Trophoblast cell (in vitro differentiated cells and primary cell): ENCODE measurements around the gene DNMT3A.

Experiments used
- DNase-seq, 2 donors: peaks; one replicate each; pipeline ENCODE4 v3.0.0-alpha.2; 2016
- H2AFZ ChIP-seq: 2 replicates; pipeline ENCODE4 v1.6.1; 2013; ENCODE audit warnings: low read length, moderate library complexity, mild to moderate bottlenecking; ENCODE audit not compliant: insufficient read depth, poor library complexity
- H2AK5ac ChIP-seq: 2 replicates; pipeline ENCODE4 v1.6.1; 2013; ENCODE audit warnings: mild to moderate bottlenecking, low read length
- H2BK120ac ChIP-seq: 2 replicates; pipeline ENCODE4 v1.6.1; 2013; ENCODE audit warnings: low read length, mild to moderate bottlenecking, moderate library complexity; ENCODE audit not compliant: insufficient read depth, poor library complexity
- H2BK12ac ChIP-seq: 2 replicates; pipeline ENCODE4 v1.6.1; 2013; ENCODE audit warnings: mild to moderate bottlenecking, low read length, moderate library complexity
- H2BK5ac ChIP-seq: 2 replicates; pipeline ENCODE4 v1.6.1; 2013; ENCODE audit warnings: low read length, low read depth, moderate library complexity, mild to moderate bottlenecking; ENCODE audit not compliant: poor library complexity
- H3K14ac ChIP-seq: 2 replicates; pipeline ENCODE4 v1.6.1; 2013; ENCODE audit warnings: mild to moderate bottlenecking, low read length
- H3K18ac ChIP-seq: 2 replicates; pipeline ENCODE4 v1.6.1; 2013; ENCODE audit warnings: mild to moderate bottlenecking, low read length
- H3K23ac ChIP-seq: 2 replicates; pipeline ENCODE4 v1.6.1; 2013; ENCODE audit warnings: low read length
- H3K27ac ChIP-seq: 2 replicates; pipeline ENCODE4 v1.5.1; 2013; ENCODE audit warnings: low read depth, mild to moderate bottlenecking, inconsistent platforms, low read length, moderate library complexity
- H3K27me3 ChIP-seq: 2 replicates; pipeline ENCODE4 v1.6.1; 2013; ENCODE audit warnings: inconsistent platforms, mild to moderate bottlenecking, low read length, moderate library complexity; ENCODE audit not compliant: insufficient read depth
- H3K36me3 ChIP-seq, 2 experiments: 1 replicate in 1 of 2; 2 replicates in 1 of 2; pipeline ENCODE4 v1.6.1; 2013; ENCODE audit warnings: low read length in 2 of 2, mild to moderate bottlenecking in 2 of 2, moderate library complexity in 1 of 2; ENCODE audit not compliant: insufficient read depth in 2 of 2, control insufficient read depth in 1 of 2
- H3K4ac ChIP-seq: 2 replicates; pipeline ENCODE4 v1.6.1; 2013; ENCODE audit warnings: low read depth, mild to moderate bottlenecking, low read length, moderate library complexity
- H3K4me1 ChIP-seq, 2 experiments: 1 replicate in 1 of 2; 2 replicates in 1 of 2; pipeline ENCODE4 v1.6.1; 2013; ENCODE audit warnings: low read length in 2 of 2, mild to moderate bottlenecking in 2 of 2, moderate library complexity in 1 of 2; ENCODE audit not compliant: insufficient read depth in 2 of 2, control insufficient read depth in 1 of 2
- H3K4me2 ChIP-seq: 2 replicates; pipeline ENCODE4 v1.6.1; 2013; ENCODE audit warnings: inconsistent platforms, mild to moderate bottlenecking, low read length, moderate library complexity
- H3K4me3 ChIP-seq: 2 replicates; pipeline ENCODE4 v1.5.1; 2013; ENCODE audit warnings: mild to moderate bottlenecking, low read depth, low read length, inconsistent platforms
- H3K79me1 ChIP-seq: one replicate; pipeline ENCODE4 v1.6.1; 2013; ENCODE audit warnings: low read length
- H3K79me2 ChIP-seq: 2 replicates; pipeline ENCODE4 v1.6.1; 2013; ENCODE audit warnings: low read length, mild to moderate bottlenecking; ENCODE audit not compliant: control insufficient read depth, insufficient read depth, poor library complexity
- H3K9ac ChIP-seq: 2 replicates; pipeline ENCODE4 v1.6.1; 2013; ENCODE audit warnings: mild to moderate bottlenecking, low read length
- H3K9me3 ChIP-seq: 2 replicates; pipeline ENCODE4 v1.6.1; 2013; ENCODE audit warnings: low read depth, mild to moderate bottlenecking, control low read depth, inconsistent platforms, low read length; ENCODE audit not compliant: insufficient read depth
- H4K12ac ChIP-seq: 2 replicates; pipeline ENCODE4 v1.6.1; 2013; ENCODE audit warnings: low read depth, mild to moderate bottlenecking, low read length, moderate library complexity
- H4K8ac ChIP-seq: 2 replicates; pipeline ENCODE4 v1.6.1; 2013; ENCODE audit warnings: low read depth, mild to moderate bottlenecking, low read length, moderate library complexity
- H4K91ac ChIP-seq: one replicate; pipeline ENCODE4 v1.6.1; 2013; ENCODE audit warnings: low read depth, mild to moderate bottlenecking, low read length, moderate library complexity
- WGBS: extraction: QIAGEN DNeasy Blood & Tissue Kit; methylation state at CpG from one replicate; pipeline ENCODE4 v1.1.7; 2013; ENCODE audit warnings: missing lambda C conversion rate; ENCODE audit not compliant: insufficient read length, insufficient coverage; ENCODE audit errors: extremely low coverage; 5-methylcytosine and 5-hydroxymethylcytosine counted together

The DNMT3A gene

DNA sequence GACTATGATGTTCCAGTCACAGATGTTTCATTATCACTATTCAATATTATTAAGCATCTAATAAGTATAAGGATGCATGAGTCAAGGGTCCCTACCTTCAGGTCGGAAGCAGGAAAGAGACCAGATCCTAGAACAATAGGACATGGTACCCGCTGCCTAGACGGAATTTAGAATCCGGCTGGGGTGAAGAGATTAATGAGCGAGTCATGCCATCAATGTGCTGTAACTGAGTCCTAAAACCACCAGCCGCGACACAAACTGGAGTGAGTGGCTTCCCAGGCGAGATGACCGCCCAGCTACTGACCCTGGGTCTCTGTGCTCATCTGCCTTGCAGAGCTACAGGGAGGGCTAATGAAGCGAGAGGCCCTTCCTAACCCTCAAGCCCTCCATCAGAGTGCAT lies 73.6 kb downstream of the DNMT3A start:
- Histone ChIP-seq H3K36me3 (no peaks in the 10 kb centered on the region), H2BK120ac (no peak overlapping the region), H3K9ac (no peak overlapping the region), H3K18ac (no peak overlapping the region), H3K14ac (no peak overlapping the region), H4K91ac (no peak overlapping the region), H4K12ac (no peak overlapping the region), H2AFZ (no peak overlapping the region), H2BK12ac (no peak overlapping the region), H2BK5ac (no peak overlapping the region), H3K4me1 (peaks cover 12 to 15% of the 10 kb centered on the region in 2 experiments), H3K4me2 (no peak overlapping the region), H3K23ac (no peak overlapping the region), H3K27me3 (no peaks in the 10 kb centered on the region), H2AK5ac (no peak overlapping the region), H3K79me1 (no peaks in the 10 kb centered on the region), H3K4me3 (no peak overlapping the region), H4K8ac (no peak overlapping the region), H3K27ac (no peak overlapping the region), H3K79me2 (no peaks in the 10 kb centered on the region), H3K9me3 (no peaks in the 10 kb centered on the region), H3K4ac (no peak overlapping the region)
- no peak for DNase-seq
- WGBS = no CpG with 5 or more reads among the region's 10 CpGs

DNA sequence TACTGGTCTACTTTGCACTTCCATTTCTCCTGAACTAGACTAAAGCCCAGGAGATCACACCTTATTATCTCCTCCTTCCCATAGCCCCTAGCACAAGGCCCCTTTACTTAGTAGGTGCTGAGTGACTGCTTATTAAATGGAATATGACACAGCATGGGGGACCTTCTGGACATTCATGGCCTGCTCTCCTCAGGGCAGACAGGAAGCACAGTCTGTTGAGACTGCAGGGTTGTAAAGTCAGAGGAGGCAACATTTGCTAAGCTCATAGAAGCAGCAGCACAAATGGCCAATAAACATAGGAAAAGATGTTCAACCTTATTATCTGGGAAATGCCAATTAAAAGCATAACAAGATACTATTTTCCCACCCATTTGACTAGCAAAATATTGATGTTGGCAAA lies 75.3 kb downstream of the DNMT3A start:
- Histone ChIP-seq H3K27ac (no peak overlapping the region), H2AFZ (no peak overlapping the region), H3K23ac (no peak overlapping the region), H4K91ac (no peak overlapping the region), H3K4ac (no peak overlapping the region), H3K4me1 (peaks cover 12 to 15% of the 10 kb centered on the region in 2 experiments), H3K36me3 (no peaks in the 10 kb centered on the region), H2BK5ac (no peak overlapping the region), H3K4me3 (no peak overlapping the region), H3K4me2 (no peak overlapping the region), H3K79me2 (no peaks in the 10 kb centered on the region), H3K18ac (no peak overlapping the region), H2BK120ac (no peak overlapping the region), H2AK5ac (no peak overlapping the region), H2BK12ac (no peak overlapping the region), H3K9me3 (no peaks in the 10 kb centered on the region), H3K79me1 (no peaks in the 10 kb centered on the region), H3K14ac (no peak overlapping the region), H3K9ac (no peak overlapping the region), H4K12ac (no peak overlapping the region), H3K27me3 (no peaks in the 10 kb centered on the region), H4K8ac (no peak overlapping the region)
- DNase-seq = no peak

GRCh38 chr2:25265802-25266201 lies 75.9 kb downstream of the DNMT3A start:
- no peak for DNase-seq

GRCh38 chr2:25265001-25265400 lies 76.7 kb downstream of the DNMT3A start:
- Histone ChIP-seq H3K36me3 (no peaks in the 10 kb centered on the region), H3K4me3 (no peak overlapping the region), H2BK5ac (no peak overlapping the region), H2AFZ (no peak overlapping the region), H2AK5ac (no peak overlapping the region), H4K91ac (no peak overlapping the region), H2BK12ac (no peak overlapping the region), H3K9ac (no peak overlapping the region), H3K27me3 (no peaks in the 10 kb centered on the region), H2BK120ac (no peak overlapping the region), H3K79me1 (no peaks in the 10 kb centered on the region), H4K12ac (no peak overlapping the region), H3K23ac (no peak overlapping the region), H3K9me3 (no peaks in the 10 kb centered on the region), H3K4ac (no peak overlapping the region), H3K4me1 (peaks cover 6 to 9% of the 10 kb centered on the region in 2 experiments), H3K4me2 (no peak overlapping the region), H3K27ac (no peak overlapping the region), H3K14ac (no peak overlapping the region), H4K8ac (no peak overlapping the region), H3K18ac (no peak overlapping the region), H3K79me2 (no peaks in the 10 kb centered on the region)
- DNase-seq = no peak
- no CpG with 5 or more reads among the region's 6 CpGs for WGBS

More at GRCh38 chr2:25265802-25266201, 75.9 kb downstream of the DNMT3A start:
- no CpG with 5 or more reads among the region's 2 CpGs for WGBS
- no peaks in the 10 kb centered on the region for H3K79me1 ChIP-seq
- no peak overlapping the region for H3K23ac ChIP-seq
- H3K79me2 ChIP-seq = no peaks in the 10 kb centered on the region
- H4K12ac ChIP-seq = no peak overlapping the region
- peaks cover 12 to 15% of the 10 kb centered on the region in 2 experiments for H3K4me1 ChIP-seq
- no peak overlapping the region for H3K18ac ChIP-seq
- no peak overlapping the region for H2BK120ac ChIP-seq
- H2AK5ac ChIP-seq = no peak overlapping the region
- no peak overlapping the region for H3K4ac ChIP-seq
- no peak overlapping the region for H4K8ac ChIP-seq
- H3K4me3 ChIP-seq = no peak overlapping the region
- H2BK5ac ChIP-seq = no peak overlapping the region
- no peak overlapping the region for H3K27ac ChIP-seq
- H4K91ac ChIP-seq = no peak overlapping the region
- H3K27me3 ChIP-seq = no peaks in the 10 kb centered on the region
- no peak overlapping the region for H2BK12ac ChIP-seq
- no peaks in the 10 kb centered on the region for H3K9me3 ChIP-seq
- H3K9ac ChIP-seq = no peak overlapping the region
- H3K36me3 ChIP-seq = no peaks in the 10 kb centered on the region
- H3K4me2 ChIP-seq = no peak overlapping the region
- H2AFZ ChIP-seq = no peak overlapping the region
- no peak overlapping the region for H3K14ac ChIP-seq
